ENCODE results near the gene ATG9B.

GRCh38 chr7:151013356-151013732 lies 10.9 kb downstream of the ATG9B start:
- TF ChIP-seq CTCF (IDR thresholded peaks at IDR 0.05): no peak
- no peak for TF ChIP-seq POLR2A (IDR thresholded peaks at IDR 0.05)
- TF ChIP-seq POLR2AphosphoS5 (IDR thresholded peaks at IDR 0.05): no peak
